HepG2 (cell line): ENCODE data around the gene MRPS17. TPM values are rescaled to one million over a fixed set of nuclear protein-coding genes. Genes with fewer than 3 reads are reported as not detected.
A peak's percentile ranks its signal among the peaks of the same experiment; 100 is the strongest.

Experiments
- GZF1 ChIP-seq: sonication (generic); formaldehyde crosslinking; IDR thresholded peaks from 2 replicates; pipeline ENCODE4 v1.5.1; 2020; ENCODE audit warnings: mild to moderate bottlenecking, missing genetic modification reagents
- HES4 ChIP-seq: sonication (generic); formaldehyde crosslinking; IDR thresholded peaks from 2 replicates; pipeline ENCODE4 v1.9.0; 2021; ENCODE audit warnings: mild to moderate bottlenecking, missing genetic modification reagents, borderline replicate concordance
- KAT8 ChIP-seq: IDR thresholded peaks from 2 replicates; pipeline ENCODE4 v1.6.1; 2016; ENCODE audit warnings: missing genetic modification reagents, missing compliant biosample characterization
- KMT2A ChIP-seq: sonication (generic); formaldehyde crosslinking; IDR thresholded peaks from 2 replicates; pipeline ENCODE4 v1.4.0; 2020; ENCODE audit warnings: missing genetic modification reagents
- POGZ ChIP-seq: sonication (generic); formaldehyde crosslinking; IDR thresholded peaks from 2 replicates; pipeline ENCODE4 v1.4.0; 2020; ENCODE audit warnings: mild to moderate bottlenecking, missing genetic modification reagents
- ZBTB7B ChIP-seq: sonication (generic); formaldehyde crosslinking; IDR thresholded peaks from 2 replicates; pipeline ENCODE4 v1.4.0; 2020; ENCODE audit warnings: missing genetic modification reagents
- ZMYM3 ChIP-seq: sonication (generic); formaldehyde crosslinking; IDR thresholded peaks from 2 replicates; pipeline ENCODE4 v1.5.1; 2020; ENCODE audit warnings: mild to moderate bottlenecking, missing genetic modification reagents
- ZNF563 ChIP-seq: sonication (generic); formaldehyde crosslinking; IDR thresholded peaks from 2 replicates; pipeline ENCODE4 v1.8.0; 2022; ENCODE audit warnings: mild to moderate bottlenecking, moderate library complexity, missing genetic modification reagents
- polyA plus RNA-seq, 8 experiments: library from polyadenylated mRNA; depleted of rRNA in 3 of 8; stranded (reverse) in 7 of 8; unstranded in 1 of 8; fragments of >200 nt; fragmentation: Illumina TruSeq in 4 of 8; extraction: Trizol in 4 of 8; gene quantifications; 2 replicates each; pipeline versions ENCODE4 v1.2.1 to v1.2.3, GENCODE V29; 2011 to 2016; ENCODE audit warnings: low read depth in 4 of 8, missing spikeins in 1 of 8, mixed read lengths in 1 of 8; ENCODE audit not compliant: insufficient read depth in 1 of 8
- total RNA-seq, 5 experiments: library from RNA; depleted of rRNA; stranded (reverse); fragments of >200 nt; fragmentation: Illumina TruSeq; extraction: Trizol; gene quantifications; 2 replicates each; pipeline ENCODE4 v1.2.3, GENCODE V29; 2016; ENCODE audit warnings: low read depth in 1 of 5
- TF ChIP-seq, protein P1 (sequence below): sonication (generic); formaldehyde crosslinking; IDR thresholded peaks from 2 replicates; pipeline ENCODE4 v1.4.0; 2020; ENCODE audit warnings: mild to moderate bottlenecking, missing genetic modification reagents
- TF ChIP-seq, protein P2 (sequence below): sonication (generic); formaldehyde crosslinking; IDR thresholded peaks from 2 replicates; pipeline ENCODE4 v1.8.1; 2022; ENCODE audit warnings: mild to moderate bottlenecking, missing genetic modification reagents
- TF ChIP-seq, protein P3 (sequence below): sonication (generic); formaldehyde crosslinking; IDR thresholded peaks from 2 replicates; pipeline ENCODE4 v1.5.1; 2020; ENCODE audit warnings: mild to moderate bottlenecking, missing genetic modification reagents, borderline replicate concordance
- TF ChIP-seq, protein P4 (sequence below): sonication (generic); formaldehyde crosslinking; IDR thresholded peaks from 2 replicates; pipeline ENCODE4 v1.5.0; 2020; ENCODE audit warnings: missing genetic modification reagents, mild to moderate bottlenecking, borderline replicate concordance
- TF ChIP-seq, protein P5 (sequence below): IDR thresholded peaks from 2 replicates; pipeline ENCODE4 v1.6.1; 2016; ENCODE audit warnings: low read depth
- TF ChIP-seq, protein P6 (sequence below): sonication (generic); formaldehyde crosslinking; IDR thresholded peaks from 2 replicates; pipeline ENCODE4 v1.4.0; 2020; ENCODE audit warnings: missing genetic modification reagents

MRPS17 gene
- total and polyA plus RNA-seq, 2 of the 13 experiments (the other 11 are each of a cell fraction or from before 2014, with no cell fraction given): 14.9 to 31.3 TPM

DNA sequence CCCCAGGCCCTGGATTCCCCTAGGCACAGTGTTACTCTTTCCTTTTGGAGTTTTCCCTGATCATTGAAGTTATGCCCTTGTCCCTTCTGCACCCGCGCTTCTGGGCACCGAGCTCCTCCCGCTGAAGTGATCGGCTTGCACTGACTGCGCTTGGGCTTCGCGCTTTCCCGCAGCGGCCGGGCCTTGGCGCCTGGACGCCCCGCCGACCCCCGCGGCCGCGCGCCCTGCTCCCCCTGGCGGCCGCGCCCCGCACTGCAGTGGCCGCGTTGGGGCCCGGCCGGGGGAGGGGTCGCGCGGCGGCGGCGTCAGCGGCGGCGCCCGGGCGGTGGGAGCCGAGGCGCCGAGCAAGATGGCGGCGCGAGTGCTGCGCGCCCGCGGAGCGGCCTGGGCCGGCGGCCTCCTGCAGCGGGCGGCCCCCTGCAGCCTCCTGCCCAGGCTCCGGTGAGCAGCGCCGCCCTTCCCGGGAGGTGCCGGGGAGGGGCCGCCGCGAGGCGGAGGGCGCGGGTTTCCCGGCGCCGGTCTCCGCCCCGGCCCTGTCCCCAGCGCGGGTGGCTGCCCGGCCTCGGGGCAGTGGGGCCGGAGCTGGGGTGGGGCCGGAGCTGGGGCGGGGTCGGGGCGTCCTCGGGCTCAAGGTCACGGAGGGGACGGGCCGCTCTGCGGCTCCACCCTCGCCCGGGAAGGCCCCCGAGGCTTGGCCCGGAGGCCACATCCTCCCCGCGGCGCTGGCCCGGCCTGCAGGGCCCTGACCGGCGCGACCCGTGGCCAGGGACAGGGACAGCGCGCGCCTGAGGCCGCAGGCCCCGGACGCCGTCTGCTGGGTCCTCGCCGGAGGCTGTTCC, 12.8 kb downstream of the MRPS17 start, which contains the start of gene NIPSNAP2 (continued):
- TF ChIP-seq, protein P1, sequence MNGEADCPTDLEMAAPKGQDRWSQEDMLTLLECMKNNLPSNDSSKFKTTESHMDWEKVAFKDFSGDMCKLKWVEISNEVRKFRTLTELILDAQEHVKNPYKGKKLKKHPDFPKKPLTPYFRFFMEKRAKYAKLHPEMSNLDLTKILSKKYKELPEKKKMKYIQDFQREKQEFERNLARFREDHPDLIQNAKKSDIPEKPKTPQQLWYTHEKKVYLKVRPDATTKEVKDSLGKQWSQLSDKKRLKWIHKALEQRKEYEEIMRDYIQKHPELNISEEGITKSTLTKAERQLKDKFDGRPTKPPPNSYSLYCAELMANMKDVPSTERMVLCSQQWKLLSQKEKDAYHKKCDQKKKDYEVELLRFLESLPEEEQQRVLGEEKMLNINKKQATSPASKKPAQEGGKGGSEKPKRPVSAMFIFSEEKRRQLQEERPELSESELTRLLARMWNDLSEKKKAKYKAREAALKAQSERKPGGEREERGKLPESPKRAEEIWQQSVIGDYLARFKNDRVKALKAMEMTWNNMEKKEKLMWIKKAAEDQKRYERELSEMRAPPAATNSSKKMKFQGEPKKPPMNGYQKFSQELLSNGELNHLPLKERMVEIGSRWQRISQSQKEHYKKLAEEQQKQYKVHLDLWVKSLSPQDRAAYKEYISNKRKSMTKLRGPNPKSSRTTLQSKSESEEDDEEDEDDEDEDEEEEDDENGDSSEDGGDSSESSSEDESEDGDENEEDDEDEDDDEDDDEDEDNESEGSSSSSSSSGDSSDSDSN (CRISPR knock-in tag): peak; percentile 92; the same call in 1 of the 2 replicates
- TF ChIP-seq, protein P2, sequence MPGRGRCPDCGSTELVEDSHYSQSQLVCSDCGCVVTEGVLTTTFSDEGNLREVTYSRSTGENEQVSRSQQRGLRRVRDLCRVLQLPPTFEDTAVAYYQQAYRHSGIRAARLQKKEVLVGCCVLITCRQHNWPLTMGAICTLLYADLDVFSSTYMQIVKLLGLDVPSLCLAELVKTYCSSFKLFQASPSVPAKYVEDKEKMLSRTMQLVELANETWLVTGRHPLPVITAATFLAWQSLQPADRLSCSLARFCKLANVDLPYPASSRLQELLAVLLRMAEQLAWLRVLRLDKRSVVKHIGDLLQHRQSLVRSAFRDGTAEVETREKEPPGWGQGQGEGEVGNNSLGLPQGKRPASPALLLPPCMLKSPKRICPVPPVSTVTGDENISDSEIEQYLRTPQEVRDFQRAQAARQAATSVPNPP (CRISPR knock-in tag): peak; percentile 17; the same call in 1 of the 2 replicates
- TF ChIP-seq, protein P3, sequence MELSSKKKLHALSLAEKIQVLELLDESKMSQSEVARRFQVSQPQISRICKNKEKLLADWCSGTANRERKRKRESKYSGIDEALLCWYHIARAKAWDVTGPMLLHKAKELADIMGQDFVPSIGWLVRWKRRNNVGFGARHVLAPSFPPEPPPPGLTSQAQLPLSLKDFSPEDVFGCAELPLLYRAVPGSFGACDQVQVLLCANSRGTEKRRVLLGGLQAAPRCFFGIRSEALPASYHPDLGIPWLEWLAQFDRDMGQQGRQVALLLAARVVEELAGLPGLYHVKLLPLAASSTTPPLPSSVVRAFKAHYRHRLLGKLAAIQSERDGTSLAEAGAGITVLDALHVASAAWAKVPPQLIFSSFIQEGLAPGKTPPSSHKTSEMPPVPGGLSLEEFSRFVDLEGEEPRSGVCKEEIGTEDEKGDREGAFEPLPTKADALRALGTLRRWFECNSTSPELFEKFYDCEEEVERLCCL (CRISPR knock-in tag): no peak
- TF ChIP-seq ZMYM3 (CRISPR knock-in tag) (peak; percentile 26; the same call in 1 of the 2 replicates), GZF1 (CRISPR knock-in tag) (no peak), KMT2A (peak; percentile 79), ZBTB7B (peak; percentile 52; the same call in 1 of the 2 replicates), POGZ (CRISPR knock-in tag) (peak; percentile 57; the same call in 1 of the 2 replicates), ZNF563 (peak; percentile 75), KAT8 (CRISPR knock-in tag) (peak; percentile 27; the same call in 1 of the 2 replicates), HES4 (peak; percentile 48; the same call in 1 of the 2 replicates)
- TF ChIP-seq, protein P4, sequence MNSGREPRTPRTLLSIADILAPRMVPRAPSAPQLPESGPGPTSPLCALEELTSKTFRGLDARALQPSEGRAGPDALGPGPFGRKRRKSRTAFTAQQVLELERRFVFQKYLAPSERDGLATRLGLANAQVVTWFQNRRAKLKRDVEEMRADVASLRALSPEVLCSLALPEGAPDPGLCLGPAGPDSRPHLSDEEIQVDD (CRISPR knock-in tag): no peak
- TF ChIP-seq, protein P5, sequence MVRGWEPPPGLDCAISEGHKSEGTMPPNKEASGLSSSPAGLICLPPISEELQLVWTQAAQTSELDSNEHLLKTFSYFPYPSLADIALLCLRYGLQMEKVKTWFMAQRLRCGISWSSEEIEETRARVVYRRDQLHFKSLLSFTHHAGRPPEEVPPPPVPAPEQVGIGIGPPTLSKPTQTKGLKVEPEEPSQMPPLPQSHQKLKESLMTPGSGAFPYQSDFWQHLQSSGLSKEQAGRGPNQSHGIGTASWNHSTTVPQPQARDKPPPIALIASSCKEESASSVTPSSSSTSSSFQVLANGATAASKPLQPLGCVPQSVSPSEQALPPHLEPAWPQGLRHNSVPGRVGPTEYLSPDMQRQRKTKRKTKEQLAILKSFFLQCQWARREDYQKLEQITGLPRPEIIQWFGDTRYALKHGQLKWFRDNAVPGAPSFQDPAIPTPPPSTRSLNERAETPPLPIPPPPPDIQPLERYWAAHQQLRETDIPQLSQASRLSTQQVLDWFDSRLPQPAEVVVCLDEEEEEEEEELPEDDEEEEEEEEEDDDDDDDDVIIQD (CRISPR knock-in tag): 0 out of 2 replicates have a peak, but pooled peaks have one; percentile 36
- TF ChIP-seq, protein P6, sequence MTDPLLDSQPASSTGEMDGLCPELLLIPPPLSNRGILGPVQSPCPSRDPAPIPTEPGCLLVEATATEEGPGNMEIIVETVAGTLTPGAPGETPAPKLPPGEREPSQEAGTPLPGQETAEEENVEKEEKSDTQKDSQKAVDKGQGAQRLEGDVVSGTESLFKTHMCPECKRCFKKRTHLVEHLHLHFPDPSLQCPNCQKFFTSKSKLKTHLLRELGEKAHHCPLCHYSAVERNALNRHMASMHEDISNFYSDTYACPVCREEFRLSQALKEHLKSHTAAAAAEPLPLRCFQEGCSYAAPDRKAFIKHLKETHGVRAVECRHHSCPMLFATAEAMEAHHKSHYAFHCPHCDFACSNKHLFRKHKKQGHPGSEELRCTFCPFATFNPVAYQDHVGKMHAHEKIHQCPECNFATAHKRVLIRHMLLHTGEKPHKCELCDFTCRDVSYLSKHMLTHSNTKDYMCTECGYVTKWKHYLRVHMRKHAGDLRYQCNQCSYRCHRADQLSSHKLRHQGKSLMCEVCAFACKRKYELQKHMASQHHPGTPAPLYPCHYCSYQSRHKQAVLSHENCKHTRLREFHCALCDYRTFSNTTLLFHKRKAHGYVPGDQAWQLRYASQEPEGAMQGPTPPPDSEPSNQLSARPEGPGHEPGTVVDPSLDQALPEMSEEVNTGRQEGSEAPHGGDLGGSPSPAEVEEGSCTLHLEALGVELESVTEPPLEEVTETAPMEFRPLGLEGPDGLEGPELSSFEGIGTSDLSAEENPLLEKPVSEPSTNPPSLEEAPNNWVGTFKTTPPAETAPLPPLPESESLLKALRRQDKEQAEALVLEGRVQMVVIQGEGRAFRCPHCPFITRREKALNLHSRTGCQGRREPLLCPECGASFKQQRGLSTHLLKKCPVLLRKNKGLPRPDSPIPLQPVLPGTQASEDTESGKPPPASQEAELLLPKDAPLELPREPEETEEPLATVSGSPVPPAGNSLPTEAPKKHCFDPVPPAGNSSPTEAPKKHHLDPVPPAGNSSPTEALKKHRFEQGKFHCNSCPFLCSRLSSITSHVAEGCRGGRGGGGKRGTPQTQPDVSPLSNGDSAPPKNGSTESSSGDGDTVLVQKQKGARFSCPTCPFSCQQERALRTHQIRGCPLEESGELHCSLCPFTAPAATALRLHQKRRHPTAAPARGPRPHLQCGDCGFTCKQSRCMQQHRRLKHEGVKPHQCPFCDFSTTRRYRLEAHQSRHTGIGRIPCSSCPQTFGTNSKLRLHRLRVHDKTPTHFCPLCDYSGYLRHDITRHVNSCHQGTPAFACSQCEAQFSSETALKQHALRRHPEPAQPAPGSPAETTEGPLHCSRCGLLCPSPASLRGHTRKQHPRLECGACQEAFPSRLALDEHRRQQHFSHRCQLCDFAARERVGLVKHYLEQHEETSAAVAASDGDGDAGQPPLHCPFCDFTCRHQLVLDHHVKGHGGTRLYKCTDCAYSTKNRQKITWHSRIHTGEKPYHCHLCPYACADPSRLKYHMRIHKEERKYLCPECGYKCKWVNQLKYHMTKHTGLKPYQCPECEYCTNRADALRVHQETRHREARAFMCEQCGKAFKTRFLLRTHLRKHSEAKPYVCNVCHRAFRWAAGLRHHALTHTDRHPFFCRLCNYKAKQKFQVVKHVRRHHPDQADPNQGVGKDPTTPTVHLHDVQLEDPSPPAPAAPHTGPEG (CRISPR knock-in tag): no peak; the same call in 1 of the 2 replicates
